Stomach (tissue), 9 donors: ENCODE data around the gene TESK2. TPM values are rescaled to one million over a fixed set of nuclear protein-coding genes. Genes with fewer than 3 reads are reported as not detected.
A peak's percentile ranks its signal among the peaks of the same experiment; 100 is the strongest.

ENCODE experiments used
- DNase-seq, 2 donors: peaks; one replicate each; pipeline versions ENCODE4 v3.0.0 to v3.0.0-alpha.2; 2013 to 2019
- H3K27ac ChIP-seq, 5 donors: fragments of 200-600 bp in 4 of 5; sonication (generic) in 4 of 5; one replicate each; pipeline ENCODE4 v1.5.1; 2013 to 2019; ENCODE audit warnings: mild to moderate bottlenecking in 1 of 5, moderate library complexity in 1 of 5
- H3K27me3 ChIP-seq, 3 donors: fragments of 200-600 bp; sonication (generic); one replicate each; pipeline ENCODE4 v1.5.1; 2017 to 2019; ENCODE audit warnings: mixed run types in 1 of 3
- H3K36me3 ChIP-seq, 4 donors: fragments of 200-600 bp; sonication (generic); 1 replicate in 3 of 4; 2 replicates in 1 of 4; pipeline ENCODE4 v1.5.1; 2016 to 2019
- H3K4me1 ChIP-seq, 4 donors: fragments of 200-600 bp; sonication (generic); one replicate each; pipeline ENCODE4 v1.5.1; 2016 to 2019
- H3K4me3 ChIP-seq, 4 donors: fragments of 200-600 bp; sonication (generic) in 3 of 4; one replicate each; pipeline ENCODE4 v1.5.1; 2016 to 2019; ENCODE audit warnings: mild to moderate bottlenecking in 1 of 4
- H3K9me3 ChIP-seq, 4 donors: fragments of 200-600 bp; sonication (generic); one replicate each; pipeline ENCODE4 v1.5.1; 2016 to 2019
- EP300 ChIP-seq: sonication (generic); formaldehyde crosslinking; IDR thresholded peaks from one replicate; pipeline ENCODE4 v1.6.1; 2017; ENCODE audit warnings: antibody characterized with exemption
- POLR2A ChIP-seq, 4 donors: fragments of 450-650 bp; IDR thresholded peaks; one replicate each; pipeline ENCODE4 v1.6.1; 2016; ENCODE audit warnings: antibody characterized with exemption in 4 of 4, control low read depth in 2 of 4, mild to moderate bottlenecking in 1 of 4, moderate library complexity in 1 of 4
- POLR2AphosphoS5 ChIP-seq, 3 donors: sonication (generic); formaldehyde crosslinking; IDR thresholded peaks; one replicate each; pipeline ENCODE4 v1.6.1; 2016; ENCODE audit warnings: antibody characterized with exemption in 3 of 3
- WGBS, 5 donors: extraction: QIAGEN DNeasy Blood & Tissue Kit in 3 of 5; methylation state at CpG; one replicate each; pipeline versions ENCODE4 v1.1.5 to v1.1.7; 2013 to 2018; 5-methylcytosine and 5-hydroxymethylcytosine counted together
- intact Hi-C: fragments of 100-400 bp; cut with DNase I; formaldehyde crosslinking; loops from one replicate; pipeline ENCODE4 v1.15.1; 2023; ENCODE audit warnings: low total_unique reads
- polyA plus RNA-seq, 3 donors: library from polyadenylated mRNA; stranded (reverse); fragments of 200-250 nt; gene quantifications; one replicate each; pipeline ENCODE4 v1.2.3, GENCODE V29; 2013
- total RNA-seq, 5 donors: library from RNA; depleted of rRNA; stranded (reverse); fragments of >200 nt; gene quantifications; one replicate each; pipeline versions ENCODE4 v1.1.0 to v1.2.3, GENCODE V29; 2014 to 2016
- TF ChIP-seq, protein P1 (sequence below), 7 experiments: fragments of 450-650 bp in 4 of 7; fragments of 200-600 bp in 3 of 7; sonication (generic) in 3 of 7; IDR thresholded peaks; one replicate each; pipeline ENCODE4 v1.5.1; 2016 to 2019; ENCODE audit warnings: antibody characterized with exemption in 7 of 7, control low read depth in 2 of 7, mild to moderate bottlenecking in 1 of 7
- donor health status: healthy with polysubstance abuse.
- donor health status: Bipolar disorder and iron deficiency.
- donor health status: healthy.

The TESK2 gene
- total and polyA plus RNA-seq, 8 donors: 2.8 to 11.2 (median 4.0) TPM; not detected in 1

DNA sequence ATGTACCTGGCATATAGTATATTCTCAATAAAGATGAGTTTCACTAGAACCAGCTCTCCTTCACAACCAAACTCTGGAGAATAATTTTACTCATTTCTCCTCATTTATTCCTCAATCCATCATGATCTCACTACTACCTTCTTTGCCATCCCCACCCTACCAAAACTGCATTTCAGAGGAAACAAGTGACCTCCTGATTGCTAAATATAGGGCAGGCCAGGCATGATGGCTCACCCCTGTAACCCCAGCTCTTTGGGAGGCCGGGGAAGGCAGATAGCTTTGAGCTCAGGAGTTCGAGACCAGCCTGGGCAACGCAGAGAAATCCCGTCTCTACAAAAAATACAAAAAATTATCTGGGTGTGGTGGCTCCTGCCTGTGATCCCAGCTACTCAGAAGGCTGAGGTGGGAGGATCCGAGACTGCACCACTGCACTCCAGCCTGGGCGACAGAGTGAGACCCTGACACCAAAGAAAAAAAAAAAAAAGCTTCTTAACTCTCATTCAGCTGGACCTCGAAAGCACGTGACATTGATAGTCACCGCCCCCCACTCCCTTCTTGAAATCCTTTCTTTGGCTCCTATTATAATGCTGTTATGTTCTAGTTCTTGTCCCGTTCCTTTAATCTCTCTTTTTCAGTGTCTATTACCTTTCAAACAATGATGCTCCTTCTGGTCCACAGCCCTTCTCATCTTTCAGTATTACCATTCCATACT is 2.1 kb downstream of the TESK2 start:
- peak overlapping the region in 1 of 4 donors; percentile 76 for H3K4me3 ChIP-seq
- H3K36me3 ChIP-seq: no peaks in the 10 kb centered on the region
- peaks cover 0 to 28% (median 13%) of the 10 kb centered on the region in 4 donors for H3K4me1 ChIP-seq
- WGBS, 5 donors: 74 to 80% (median 77%) methylated on average over 10 of the region's 10 CpGs
- H3K9me3 ChIP-seq: no peaks in the 10 kb centered on the region
- intact Hi-C loops: no loop called here
- H3K27ac ChIP-seq: no peak overlapping the region
- no peak for DNase-seq
- no peaks in the 10 kb centered on the region for H3K27me3 ChIP-seq
- TF ChIP-seq, protein P1, sequence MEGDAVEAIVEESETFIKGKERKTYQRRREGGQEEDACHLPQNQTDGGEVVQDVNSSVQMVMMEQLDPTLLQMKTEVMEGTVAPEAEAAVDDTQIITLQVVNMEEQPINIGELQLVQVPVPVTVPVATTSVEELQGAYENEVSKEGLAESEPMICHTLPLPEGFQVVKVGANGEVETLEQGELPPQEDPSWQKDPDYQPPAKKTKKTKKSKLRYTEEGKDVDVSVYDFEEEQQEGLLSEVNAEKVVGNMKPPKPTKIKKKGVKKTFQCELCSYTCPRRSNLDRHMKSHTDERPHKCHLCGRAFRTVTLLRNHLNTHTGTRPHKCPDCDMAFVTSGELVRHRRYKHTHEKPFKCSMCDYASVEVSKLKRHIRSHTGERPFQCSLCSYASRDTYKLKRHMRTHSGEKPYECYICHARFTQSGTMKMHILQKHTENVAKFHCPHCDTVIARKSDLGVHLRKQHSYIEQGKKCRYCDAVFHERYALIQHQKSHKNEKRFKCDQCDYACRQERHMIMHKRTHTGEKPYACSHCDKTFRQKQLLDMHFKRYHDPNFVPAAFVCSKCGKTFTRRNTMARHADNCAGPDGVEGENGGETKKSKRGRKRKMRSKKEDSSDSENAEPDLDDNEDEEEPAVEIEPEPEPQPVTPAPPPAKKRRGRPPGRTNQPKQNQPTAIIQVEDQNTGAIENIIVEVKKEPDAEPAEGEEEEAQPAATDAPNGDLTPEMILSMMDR (IDR thresholded peaks at IDR 0.05): no peak
- TF ChIP-seq POLR2AphosphoS5 (IDR thresholded peaks at IDR 0.05) (no peak), POLR2A (IDR thresholded peaks at IDR 0.05) (no peak), EP300 (no peak)

DNA sequence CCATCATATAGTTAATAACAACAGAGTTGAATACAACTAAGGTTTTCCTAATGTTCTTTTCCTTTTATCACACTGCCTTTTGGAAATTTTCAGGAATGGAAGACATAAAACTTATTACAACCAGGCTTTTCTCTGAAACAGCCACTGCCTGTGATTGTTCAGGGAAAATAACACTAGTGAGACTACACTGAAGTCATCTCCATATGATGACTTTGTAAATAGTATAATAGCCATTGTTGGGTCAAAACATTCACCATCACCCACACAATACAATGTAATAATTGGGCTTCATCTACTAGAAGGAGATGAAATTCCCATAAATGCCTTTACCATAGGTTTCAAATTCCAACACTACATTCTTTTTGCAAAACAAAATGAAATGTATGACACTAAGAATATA is 5.0 kb downstream of the TESK2 start:
- no peak overlapping the region for H3K27ac ChIP-seq
- intact Hi-C loops: no loop called here
- no peaks in the 10 kb centered on the region for H3K9me3 ChIP-seq
- no peaks in the 10 kb centered on the region for H3K36me3 ChIP-seq
- peaks cover 0 to 18% (median 10%) of the 10 kb centered on the region in 4 donors for H3K4me1 ChIP-seq
- no peaks in the 10 kb centered on the region for H3K27me3 ChIP-seq
- no peak overlapping the region for H3K4me3 ChIP-seq
- no peak for DNase-seq
- TF ChIP-seq POLR2AphosphoS5 (IDR thresholded peaks at IDR 0.05) (no peak), POLR2A (IDR thresholded peaks at IDR 0.05) (no peak), EP300 (no peak)
- TF ChIP-seq, protein P1 (IDR thresholded peaks at IDR 0.05): no peak

DNA sequence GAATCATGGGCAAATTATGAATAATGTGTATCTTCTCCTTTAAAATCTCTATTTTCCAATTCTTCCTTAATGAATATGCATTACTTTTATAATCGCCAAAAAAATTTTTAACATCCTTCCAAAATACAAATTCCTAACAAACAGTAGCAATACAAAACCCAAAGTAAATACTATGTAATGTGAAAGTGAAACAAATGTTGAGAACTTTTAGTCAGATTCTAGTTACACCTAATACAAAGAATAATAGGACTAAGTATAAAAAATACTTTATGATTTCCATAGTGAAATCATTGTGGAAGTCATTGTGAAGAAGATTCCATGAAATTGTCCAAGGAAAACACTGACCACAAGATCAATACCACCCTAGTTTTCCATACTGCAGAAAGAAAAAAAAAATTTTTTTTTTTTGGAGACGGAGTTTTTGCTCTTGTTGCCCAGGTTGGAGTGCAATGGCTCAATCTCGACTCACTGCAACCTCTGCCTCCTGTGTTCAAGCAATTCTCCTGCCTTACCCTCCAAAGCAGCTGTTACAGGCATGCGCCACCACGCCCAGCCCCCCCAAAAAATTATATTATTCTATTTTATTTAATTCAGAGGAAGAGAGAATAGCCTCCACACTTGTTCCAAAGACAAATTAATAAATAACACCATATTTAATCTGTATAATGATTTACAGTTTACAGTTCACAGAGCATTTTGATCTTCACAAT is 11.8 kb downstream of the TESK2 start:
- Histone ChIP-seq H3K27ac (no peak overlapping the region), H3K4me3 (no peak overlapping the region), H3K4me1 (peaks cover 0 to 4% (median 2%) of the 10 kb centered on the region in 4 donors), H3K27me3 (no peaks in the 10 kb centered on the region), H3K36me3 (no peaks in the 10 kb centered on the region), H3K9me3 (no peaks in the 10 kb centered on the region)
- 69 to 80% (median 73%) methylated on average over 5 of the region's 5 CpGs for WGBS, 5 donors
- DNase-seq: no peak
- TF ChIP-seq POLR2AphosphoS5 (IDR thresholded peaks at IDR 0.05) (no peak), POLR2A (IDR thresholded peaks at IDR 0.05) (no peak)
- TF ChIP-seq, protein P1 (IDR thresholded peaks at IDR 0.05): no peak
- intact Hi-C loops: no loop called here

DNA sequence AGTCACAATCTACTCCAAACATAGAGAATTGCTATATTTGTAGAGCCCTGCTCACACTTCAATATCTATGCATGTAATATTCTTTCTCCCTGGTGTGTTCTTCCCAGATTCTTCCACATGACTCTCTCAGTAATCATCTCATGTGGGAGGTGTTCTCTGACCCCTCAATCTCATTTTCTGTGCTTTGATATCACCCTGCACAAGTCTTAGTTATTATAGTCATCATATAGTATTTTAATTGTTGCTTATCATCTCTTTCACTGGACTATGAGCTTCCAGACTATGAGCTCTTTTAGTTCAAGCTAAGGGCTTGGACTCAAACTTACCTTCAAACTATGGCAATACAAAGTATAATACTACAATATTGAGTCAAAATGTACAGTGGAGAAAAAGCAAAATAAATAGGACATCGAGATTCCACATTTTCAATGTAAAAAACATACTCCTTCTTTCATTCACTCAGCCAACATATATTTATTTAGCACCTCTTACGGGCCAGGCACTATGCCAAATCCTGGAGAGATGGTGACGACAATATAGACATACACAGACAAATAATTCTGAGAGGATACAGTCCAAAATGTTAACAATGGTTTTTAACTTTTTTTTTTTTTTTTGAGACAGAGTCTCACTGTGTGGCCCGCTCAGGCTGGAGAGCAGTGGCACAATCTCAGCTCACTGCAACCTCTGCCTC is 12.7 kb downstream of the TESK2 start:
- intact Hi-C loops: no loop called here
- WGBS, 5 donors: 53 to 59% (median 57%) methylated on average over 4 of the region's 4 CpGs
- Histone ChIP-seq H3K4me3 (no peak overlapping the region), H3K9me3 (no peaks in the 10 kb centered on the region), H3K36me3 (no peaks in the 10 kb centered on the region), H3K27me3 (no peaks in the 10 kb centered on the region), H3K27ac (no peak overlapping the region), H3K4me1 (peaks cover 0 to 4% (median 2%) of the 10 kb centered on the region in 4 donors)
- TF ChIP-seq, protein P1 (IDR thresholded peaks at IDR 0.05): no peak
- TF ChIP-seq POLR2AphosphoS5 (IDR thresholded peaks at IDR 0.05) (no peak), POLR2A (IDR thresholded peaks at IDR 0.05) (no peak), EP300 (no peak)
- DNase-seq: no peak
